Heart left ventricle (tissue), 16 donors: ENCODE measurements around the gene LRP11. TPM values are rescaled to one million over a fixed set of nuclear protein-coding genes. Genes with fewer than 3 reads are reported as not detected.

ENCODE experiments used
- ATAC-seq, 4 donors: fragments of 200-7000 bp; cut with Tn5 transposase; one replicate each; pipeline ENCODE4 v1.9.1; 2020 to 2022; ENCODE audit warnings: moderate library complexity in 4 of 4, mild to moderate bottlenecking in 3 of 4, moderate number of reproducible peaks in 1 of 4
- DNase-seq, 5 donors: peaks; one replicate each; pipeline ENCODE4 v3.0.0-alpha.2; 2020
- H3K27ac ChIP-seq, 12 donors: fragments of 200-600 bp; sonication (generic) in 4 of 12; one replicate each; pipeline versions ENCODE4 v1.5.0 to v1.8.0; 2016 to 2022; ENCODE audit warnings: mild to moderate bottlenecking in 2 of 12
- H3K27me3 ChIP-seq, 9 donors: fragments of 200-600 bp; sonication (generic) in 2 of 9; one replicate each; pipeline versions ENCODE4 v1.5.1 to v1.8.0; 2016 to 2022; ENCODE audit warnings: mild to moderate bottlenecking in 3 of 9
- H3K36me3 ChIP-seq, 9 donors: fragments of 200-600 bp; sonication (generic) in 2 of 9; one replicate each; pipeline versions ENCODE4 v1.5.0 to v1.8.0; 2018 to 2022; ENCODE audit warnings: mild to moderate bottlenecking in 2 of 9
- H3K4me1 ChIP-seq, 12 donors: fragments of 200-600 bp; sonication (generic) in 4 of 12; one replicate each; pipeline versions ENCODE4 v1.5.0 to v1.8.0; 2016 to 2022; ENCODE audit warnings: mild to moderate bottlenecking in 3 of 12
- H3K4me3 ChIP-seq, 12 donors: fragments of 200-600 bp; sonication (generic) in 4 of 12; one replicate each; pipeline versions ENCODE4 v1.5.0 to v1.8.0; 2017 to 2022; ENCODE audit warnings: mild to moderate bottlenecking in 9 of 12, moderate library complexity in 4 of 12
- H3K9me3 ChIP-seq, 12 donors: fragments of 200-600 bp; sonication (generic) in 4 of 12; one replicate each; pipeline versions ENCODE4 v1.5.0 to v1.8.0; 2016 to 2022; ENCODE audit warnings: mild to moderate bottlenecking in 1 of 12
- POLR2A ChIP-seq, 2 donors: fragments of 450-650 bp; IDR thresholded peaks; one replicate each; pipeline ENCODE4 v1.6.1; 2017; ENCODE audit warnings: antibody characterized with exemption in 2 of 2, mild to moderate bottlenecking in 2 of 2, moderate library complexity in 2 of 2
- WGBS, 4 donors: extraction: QIAGEN DNeasy Blood & Tissue Kit in 2 of 4; methylation state at CpG; one replicate each; pipeline versions ENCODE4 v1.1.5 to v1.1.7; 2013 to 2018; 5-methylcytosine and 5-hydroxymethylcytosine counted together
- intact Hi-C, 10 donors: fragments of 100-400 bp; cut with DNase I; formaldehyde crosslinking; loops; one replicate each; pipeline versions ENCODE4 v1.11.1 to v1.14.2; 2022
- polyA plus RNA-seq, 2 donors: library from polyadenylated mRNA; stranded (reverse); fragments of 200-250 nt; gene quantifications; one replicate each; pipeline ENCODE4 v1.2.3, GENCODE V29; 2013
- total RNA-seq, 9 donors: library from RNA; depleted of rRNA in 2 of 9; stranded (reverse); fragments of >200 nt in 2 of 9; fragmentation: NEBNext Ultra II Directional in 3 of 9; extraction: Animal tissue kit (Norgen Biotek cat#: 25700) in 3 of 9; gene quantifications; one replicate each; pipeline versions ENCODE4 v1.1.0 to v1.2.4, GENCODE V29; 2016 to 2023
- TF ChIP-seq, protein P1 (sequence below), 12 donors: fragments of 200-600 bp; sonication (generic) in 4 of 12; IDR thresholded peaks; one replicate each; pipeline versions ENCODE4 v1.5.0 to v1.8.0; 2018 to 2022; ENCODE audit warnings: antibody characterized with exemption in 12 of 12, mild to moderate bottlenecking in 5 of 12
- donor health status: ischemic (EF 13 %, LVEDD 7.1; RV severe dilation, severe dysfunction).
- donor health status: healthy with polysubstance abuse.
- donor health status: DM: no; HTN: yes; CAD: no.
- donor health status: DM: no; HTN: no; CAD: no.
- donor health status: ischemic (EF 25% LVEDD 6.9; RV normal size, moderate dysfunction).
- donor health status: ischemic (EF 25% LVEDD 5.7; RV mildly dilated, moderate dysfunction).
- donor health status: healthy.
- donor health status: DM: yes; HTN: yes; CAD: no.
- donor health status: ischemic (EF 35%, LVEDD 5.7; RV mildly dilated, moderate dysfunction).
- donor health status: nonischemic (EF 11% LVEDD 7.7; RV severe dilation, severe dysfunction).
- donor health status: DM: yes; HTN: yes; CAD: no.
- donor health status: PGD.
- donor health status: ischemic (EF 29% LVEDD 5.4; RV normal size, mild dysfunction).
- donor health status: nonischemic (EF 23%, LVEDD 6.1; RV moderate dilation, normal function).

The LRP11 gene
- total and polyA plus RNA-seq, 11 donors: 5.0 to 23.8 (median 12.5) TPM

DNA sequence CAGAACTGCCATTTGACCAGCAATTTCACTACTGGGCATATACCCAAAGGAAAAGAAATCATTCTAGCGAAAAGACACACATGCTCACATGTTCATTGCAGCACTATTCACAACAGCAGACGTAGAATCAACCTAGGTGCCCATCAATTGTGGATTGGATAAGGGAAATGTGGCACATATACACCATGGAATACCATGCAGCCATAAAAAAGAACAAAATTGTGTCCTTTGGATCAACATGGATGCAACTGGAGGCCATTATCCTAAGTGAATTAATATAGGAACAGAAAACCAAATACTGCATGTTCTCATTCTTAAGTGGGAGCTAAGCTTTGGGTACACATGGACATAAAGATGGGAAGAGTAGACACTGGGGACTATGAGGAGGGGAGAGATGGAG, 17.7 kb upstream of the LRP11 start:
- ATAC-seq: no peak
- no peaks in the 10 kb centered on the region for H3K27me3 ChIP-seq
- TF ChIP-seq, protein P1, sequence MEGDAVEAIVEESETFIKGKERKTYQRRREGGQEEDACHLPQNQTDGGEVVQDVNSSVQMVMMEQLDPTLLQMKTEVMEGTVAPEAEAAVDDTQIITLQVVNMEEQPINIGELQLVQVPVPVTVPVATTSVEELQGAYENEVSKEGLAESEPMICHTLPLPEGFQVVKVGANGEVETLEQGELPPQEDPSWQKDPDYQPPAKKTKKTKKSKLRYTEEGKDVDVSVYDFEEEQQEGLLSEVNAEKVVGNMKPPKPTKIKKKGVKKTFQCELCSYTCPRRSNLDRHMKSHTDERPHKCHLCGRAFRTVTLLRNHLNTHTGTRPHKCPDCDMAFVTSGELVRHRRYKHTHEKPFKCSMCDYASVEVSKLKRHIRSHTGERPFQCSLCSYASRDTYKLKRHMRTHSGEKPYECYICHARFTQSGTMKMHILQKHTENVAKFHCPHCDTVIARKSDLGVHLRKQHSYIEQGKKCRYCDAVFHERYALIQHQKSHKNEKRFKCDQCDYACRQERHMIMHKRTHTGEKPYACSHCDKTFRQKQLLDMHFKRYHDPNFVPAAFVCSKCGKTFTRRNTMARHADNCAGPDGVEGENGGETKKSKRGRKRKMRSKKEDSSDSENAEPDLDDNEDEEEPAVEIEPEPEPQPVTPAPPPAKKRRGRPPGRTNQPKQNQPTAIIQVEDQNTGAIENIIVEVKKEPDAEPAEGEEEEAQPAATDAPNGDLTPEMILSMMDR (IDR thresholded peaks at IDR 0.05): no peak
- TF ChIP-seq POLR2A (IDR thresholded peaks at IDR 0.05): no peak
- no peaks in the 10 kb centered on the region for H3K9me3 ChIP-seq
- DNase-seq: no peak
- intact Hi-C loops: no loop called here
- 87 to 98% (median 91%) methylated on average over 2 of the region's 2 CpGs for WGBS, 4 donors
- H3K4me1 ChIP-seq: no peaks in the 10 kb centered on the region
- H3K27ac ChIP-seq: no peak overlapping the region
- H3K4me3 ChIP-seq: no peak overlapping the region
- no peaks in the 10 kb centered on the region for H3K36me3 ChIP-seq

DNA sequence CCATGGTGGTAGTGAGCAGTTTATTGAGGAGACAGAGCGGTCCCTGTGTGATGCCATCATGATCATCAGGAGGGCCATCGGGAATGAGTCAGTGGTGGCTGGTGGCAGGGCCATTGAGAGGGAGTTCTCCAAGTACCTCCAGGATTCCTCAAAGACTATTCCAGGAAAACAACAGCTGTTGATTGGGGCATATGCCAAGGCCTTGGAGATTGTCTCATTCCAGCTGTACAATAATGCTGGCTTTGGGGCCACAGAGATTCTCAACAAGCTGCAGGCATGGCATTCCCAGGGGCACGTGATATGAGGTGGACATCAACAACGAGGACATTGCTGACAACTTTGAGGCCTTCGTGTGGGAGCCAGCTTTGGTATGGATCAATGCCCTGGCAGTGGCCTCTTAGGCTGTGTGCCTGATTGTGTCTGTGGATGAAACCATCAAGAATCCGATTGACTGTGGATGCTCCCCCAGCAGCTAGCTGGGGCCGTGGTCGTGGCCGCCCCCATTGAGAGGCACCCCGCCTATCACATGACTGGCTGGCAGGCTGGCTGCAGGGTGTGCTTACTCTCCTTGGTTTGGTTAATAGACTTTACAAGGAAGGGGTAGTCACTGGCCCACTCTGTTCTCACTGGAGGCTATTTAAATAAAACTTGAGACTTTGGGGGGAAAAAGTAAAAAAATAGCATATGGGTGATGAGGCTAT, 17.1 kb upstream of the LRP11 start:
- ATAC-seq (no peak), DNase-seq (no peak)
- H3K4me1 ChIP-seq: no peaks in the 10 kb centered on the region
- no peaks in the 10 kb centered on the region for H3K9me3 ChIP-seq
- no peak overlapping the region for H3K27ac ChIP-seq
- H3K27me3 ChIP-seq: no peaks in the 10 kb centered on the region
- H3K36me3 ChIP-seq: no peaks in the 10 kb centered on the region
- intact Hi-C loops: no loop called here
- H3K4me3 ChIP-seq: no peak overlapping the region
- no peak for TF ChIP-seq POLR2A (IDR thresholded peaks at IDR 0.05)
- TF ChIP-seq, protein P1 (IDR thresholded peaks at IDR 0.05): no peak
- 77 to 93% (median 84%) methylated on average over 10 of the region's 10 CpGs for WGBS, 4 donors

DNA sequence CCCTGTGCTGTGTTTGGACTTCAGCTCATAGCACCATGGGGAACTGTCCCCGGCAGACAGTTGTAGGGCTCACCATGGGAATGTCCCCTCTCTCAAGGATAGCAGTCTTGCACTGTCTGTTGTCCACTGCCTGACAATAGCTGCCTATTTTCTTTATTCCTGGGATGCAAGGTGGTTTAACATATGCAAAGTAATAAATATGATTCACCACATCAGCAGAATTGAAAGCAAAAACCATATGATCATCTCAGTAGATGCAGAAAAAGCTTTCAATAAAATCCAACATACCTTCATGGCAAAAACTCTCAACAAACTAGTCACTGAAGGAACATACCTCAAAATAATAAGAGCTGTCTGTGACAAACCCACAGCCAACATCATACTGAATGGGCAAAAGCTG, 13.5 kb upstream of the LRP11 start:
- H3K27ac ChIP-seq: no peak overlapping the region
- intact Hi-C loops: no loop called here
- no peaks in the 10 kb centered on the region for H3K27me3 ChIP-seq
- peaks cover 0 to 8% (median 0%) of the 10 kb centered on the region in 12 donors for H3K9me3 ChIP-seq
- H3K4me1 ChIP-seq: no peaks in the 10 kb centered on the region
- TF ChIP-seq, protein P1 (IDR thresholded peaks at IDR 0.05): no peak
- no peak for TF ChIP-seq POLR2A (IDR thresholded peaks at IDR 0.05)
- no peak for ATAC-seq
- H3K4me3 ChIP-seq: no peak overlapping the region
- WGBS, 4 donors: 75 to 86% (median 83%) methylated on average over 1 of the region's 1 CpG
- no peak for DNase-seq
- no peaks in the 10 kb centered on the region for H3K36me3 ChIP-seq

DNA sequence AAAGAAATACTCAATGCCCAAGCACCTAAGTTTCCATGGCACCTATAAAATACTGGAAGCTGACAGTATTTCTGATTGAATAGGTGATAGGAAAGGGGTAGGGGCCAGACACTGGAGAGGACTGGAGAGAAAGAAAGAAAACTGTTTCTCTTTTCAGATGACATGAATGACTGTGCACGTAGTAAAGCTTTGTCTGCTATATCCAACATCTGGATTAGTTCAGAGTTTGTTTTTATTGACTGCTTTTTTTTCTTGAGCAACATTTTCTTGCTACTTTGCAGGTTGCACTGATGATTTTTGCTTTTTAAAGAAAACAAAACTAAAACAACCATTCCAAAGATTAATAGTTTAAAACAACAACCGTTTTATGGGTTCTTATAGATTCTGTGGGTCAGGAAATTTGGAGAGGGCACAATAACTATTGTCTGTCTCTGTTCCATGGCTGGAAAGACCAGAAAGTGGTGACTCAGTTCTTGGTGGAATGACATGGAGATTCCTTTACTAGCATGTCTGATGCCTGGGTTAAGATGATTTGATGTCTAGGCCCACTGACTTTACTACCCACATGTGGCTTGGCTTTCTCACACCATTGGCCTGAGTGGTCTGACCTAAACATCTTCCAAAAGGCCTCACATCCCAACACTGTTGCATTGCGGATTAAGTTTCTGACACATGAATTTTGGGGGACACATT, 12.2 kb upstream of the LRP11 start:
- no peak overlapping the region for H3K4me3 ChIP-seq
- H3K9me3 ChIP-seq: peaks cover 0 to 19% (median 0%) of the 10 kb centered on the region in 12 donors
- ATAC-seq (no peak), DNase-seq (no peak)
- 80 to 86% (median 82%) methylated on average over 3 of the region's 3 CpGs for WGBS, 4 donors
- H3K36me3 ChIP-seq: no peaks in the 10 kb centered on the region
- no peaks in the 10 kb centered on the region for H3K27me3 ChIP-seq
- intact Hi-C loops: no loop called here
- no peak overlapping the region for H3K27ac ChIP-seq
- H3K4me1 ChIP-seq: no peaks in the 10 kb centered on the region
- TF ChIP-seq POLR2A (IDR thresholded peaks at IDR 0.05): no peak
- TF ChIP-seq, protein P1 (IDR thresholded peaks at IDR 0.05): no peak
